AG04449 (cell line): ENCODE results near the gene PCYOX1L.
A peak's percentile ranks its signal among the peaks of the same experiment; 100 is the strongest.

Experiments used
- CTCF ChIA-PET: fragments of 350-600 bp; formaldehyde crosslinking; extraction: SDS; loops from one replicate; lab custom pipeline; 2021; ENCODE audit warnings: antibody characterized with exemption; lab: Yijun Ruan, JAX
- POLR2A ChIA-PET: fragments of 400-600, 350-600 bp; formaldehyde crosslinking; extraction: SDS; loops from one replicate; lab custom pipeline; 2020; ENCODE audit warnings: antibody characterized with exemption, inconsistent platforms; lab: Yijun Ruan, JAX
- DNase-seq: peaks from one replicate; pipeline ENCODE4 v3.0.0-alpha.2; 2010; ENCODE audit warnings: low read depth, low spot score
- H3K4me3 ChIP-seq: 2 replicates; pipeline ENCODE4 v1.5.1; 2011; ENCODE audit warnings: low read depth, mild to moderate bottlenecking, control low read depth, low read length
- CTCF ChIP-seq: IDR thresholded peaks from one replicate; pipeline ENCODE4 v1.5.1; 2011; ENCODE audit warnings: mild to moderate bottlenecking, moderate library complexity, low read length, control low read depth, inconsistent platforms; ENCODE audit not compliant: insufficient read depth; ENCODE audit errors: missing control alignments

PCYOX1L gene

GRCh38 chr5:149414405-149415065 is 56.7 kb downstream of the PCYOX1L start:
- H3K4me3 ChIP-seq = peak overlapping the region; percentile 100
- POLR2A ChIA-PET = interaction anchor here (0.9 to 14.5 kb wide), 5 partner anchors 6 to 27 kb away, joined by 4 to 255 read pairs (median 7); no protein-coding TSS in a partner anchor
- no peak for TF ChIP-seq CTCF
- DNase-seq = no peak
- CTCF ChIA-PET = interaction anchor here (0.9 to 35.1 kb wide), 6 partner anchors 8 to 48 kb away, joined by 3 to 737 read pairs (median 6); partner anchors contain the start of gene IL17B

GRCh38 chr5:149415066-149415967 is 57.5 kb downstream of the PCYOX1L start:
- TF ChIP-seq CTCF = no peak
- POLR2A ChIA-PET = interaction anchor here (0.9 to 14.5 kb wide), 4 partner anchors 7 to 27 kb away, joined by 4 to 255 read pairs (median 9); no protein-coding TSS in a partner anchor
- H3K4me3 ChIP-seq = peak overlapping the region; percentile 9

GRCh38 chr5:149416987-149417710 is 59.3 kb downstream of the PCYOX1L start:
- ChIA-PET POLR2A (interaction anchor here (1.1 to 14.5 kb wide), 3 partner anchors 8 to 16 kb away, joined by 5 to 255 read pairs (median 9); no protein-coding TSS in a partner anchor), CTCF (interaction anchor here (0.9 to 35.1 kb wide), 7 partner anchors 10 to 99 kb away, joined by 3 to 737 read pairs (median 3); partner anchors contain the start of gene IL17B)
- no peak for DNase-seq
- no peak for TF ChIP-seq CTCF
- H3K4me3 ChIP-seq = 0 out of 2 replicates have a peak overlapping the region, but pooled peaks have one; percentile 15

More at GRCh38 chr5:149415066-149415967, 57.5 kb downstream of the PCYOX1L start:
- CTCF ChIA-PET = interaction anchor here (0.9 to 35.1 kb wide), 9 partner anchors 7 to 98 kb away, joined by 3 to 737 read pairs (median 6); partner anchors contain the start of gene IL17B
- no peak for DNase-seq

GRCh38 chr5:149417711-149418368 is 60.0 kb downstream of the PCYOX1L start:
- CTCF ChIA-PET = interaction anchor here (0.7 to 35.1 kb wide), 7 partner anchors 10 to 416 kb away, joined by 3 to 737 read pairs (median 3); partner anchors contain the start of gene IL17B
- 0 out of 2 replicates have a peak overlapping the region, but pooled peaks have one; percentile 15 for H3K4me3 ChIP-seq
- no peak for TF ChIP-seq CTCF
- no peak for DNase-seq
- POLR2A ChIA-PET = interaction anchor here (2.0 to 14.5 kb wide), 2 partner anchors 10 to 16 kb away, joined by 9 to 255 read pairs; no protein-coding TSS in a partner anchor

- TF ChIP-seq CTCF = no peak
- POLR2A ChIA-PET = interaction anchor here (2.1 to 14.5 kb wide), 2 partner anchors 11 to 14 kb away, joined by 11 to 255 read pairs; no protein-coding TSS in a partner anchor
- CTCF ChIA-PET = interaction anchor here (0.7 to 35.1 kb wide), 7 partner anchors 9 to 74 kb away, joined by 3 to 737 read pairs (median 6); partner anchors contain the start of gene IL17B
- DNase-seq = no peak
- no peak overlapping the region; the same call in 1 of the 2 replicates for H3K4me3 ChIP-seq
These were observed 61.2 kb downstream of the PCYOX1L start for GRCh38 chr5:149418910-149419531.
